Activated T-helper 1 cell treated with anti-CD3 and anti-CD28 coated beads, Interleukin-2, amount 50 U/mL, for 16 hours (primary cell): ENCODE results near the gene TBC1D1.

ENCODE experiments used
- DNase-seq, 2 donors: peaks; one replicate each; pipeline ENCODE4 v3.0.0-alpha.2; 2020; ENCODE audit warnings: low read depth in 1 of 2, low spot score in 1 of 2

The TBC1D1 gene

GRCh38 chr4:37989398-37990260 lies 98.7 kb downstream of the TBC1D1 start:
- no peak for DNase-seq

GRCh38 chr4:37990731-37991245 lies 99.9 kb downstream of the TBC1D1 start:
- no peak for DNase-seq

GRCh38 chr4:37991623-37992410 lies 100.9 kb downstream of the TBC1D1 start:
- no peak for DNase-seq

- DNase-seq, result no peak
These were observed 102.9 kb downstream of the TBC1D1 start for GRCh38 chr4:37993806-37994205.

- DNase-seq, result no peak
These were observed 103.7 kb downstream of the TBC1D1 start for GRCh38 chr4:37994569-37994968.

GRCh38 chr4:37995299-37995821 lies 104.5 kb downstream of the TBC1D1 start:
- DNase-seq, result no peak

- no peak for DNase-seq
These were observed 105.3 kb downstream of the TBC1D1 start for GRCh38 chr4:37995981-37996775.

- no peak for DNase-seq
These were observed 107.3 kb downstream of the TBC1D1 start for GRCh38 chr4:37998226-37998625.

GRCh38 chr4:37999000-37999716 lies 108.3 kb downstream of the TBC1D1 start:
- no peak for DNase-seq

GRCh38 chr4:37999965-38000364 lies 109.1 kb downstream of the TBC1D1 start:
- no peak for DNase-seq

GRCh38 chr4:38001927-38002326 lies 111.0 kb downstream of the TBC1D1 start:
- no peak for DNase-seq

- DNase-seq, result no peak
These were observed 111.7 kb downstream of the TBC1D1 start for GRCh38 chr4:38002451-38003071.

- no peak for DNase-seq
These were observed 112.2 kb downstream of the TBC1D1 start for GRCh38 chr4:38003102-38003501.

GRCh38 chr4:38003628-38004027 lies 112.7 kb downstream of the TBC1D1 start:
- no peak for DNase-seq

- DNase-seq, result no peak
These were observed 113.2 kb downstream of the TBC1D1 start for GRCh38 chr4:38004062-38004461.

- no peak for DNase-seq
These were observed 114.0 kb downstream of the TBC1D1 start for GRCh38 chr4:38004887-38005286.

GRCh38 chr4:38005637-38006036 lies 114.8 kb downstream of the TBC1D1 start:
- DNase-seq, result no peak

GRCh38 chr4:38007645-38008044 lies 116.8 kb downstream of the TBC1D1 start:
- DNase-seq, result no peak

GRCh38 chr4:38008571-38009021 lies 117.7 kb downstream of the TBC1D1 start:
- DNase-seq, result no peak

GRCh38 chr4:38009421-38009820 lies 118.5 kb downstream of the TBC1D1 start:
- DNase-seq, result no peak
